Breast epithelium (tissue), 3 donors: ENCODE results near the gene SRGAP2B.
"Not testable (repeated sequence)": the region's sequence is repeated elsewhere in the genome, so short reads cannot be mapped to it uniquely, and the experiment has no call there.

Experiments
- POLR2A ChIP-seq: fragments of 450-650 bp; IDR thresholded peaks from one replicate; pipeline ENCODE4 v1.6.1; 2016; ENCODE audit warnings: antibody characterized with exemption, mild to moderate bottlenecking, moderate library complexity
- POLR2AphosphoS5 ChIP-seq, 3 donors: sonication (generic); formaldehyde crosslinking; IDR thresholded peaks; one replicate each; pipeline ENCODE4 v1.6.1; 2017; ENCODE audit warnings: antibody characterized with exemption in 3 of 3
- TF ChIP-seq, protein P1 (sequence below), 3 donors: fragments of 450-650 bp; IDR thresholded peaks; one replicate each; pipeline ENCODE4 v1.5.1; 2016 to 2017; ENCODE audit warnings: antibody characterized with exemption in 3 of 3, mild to moderate bottlenecking in 3 of 3, moderate library complexity in 3 of 3

DNA sequence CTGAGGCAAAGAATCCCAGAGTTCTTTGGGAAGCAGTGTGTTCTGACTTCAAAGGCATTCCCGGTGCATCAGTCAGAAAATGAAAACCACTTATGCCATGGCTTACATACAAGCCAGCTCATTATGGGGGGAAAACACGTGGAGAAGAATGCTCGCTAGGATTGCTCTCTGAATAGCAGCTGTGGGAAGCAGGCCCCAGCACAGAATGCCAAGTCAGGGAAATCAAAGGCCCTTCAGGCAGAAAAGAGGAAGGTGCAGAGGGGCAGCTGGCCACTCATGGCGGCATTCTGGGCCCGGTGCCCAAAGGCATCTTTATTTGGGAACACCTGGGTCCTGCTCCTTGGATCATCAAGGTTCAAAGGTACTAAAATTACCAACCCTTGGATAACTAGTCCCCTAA, 184.4 kb downstream of the SRGAP2B start:
- TF ChIP-seq, protein P1, sequence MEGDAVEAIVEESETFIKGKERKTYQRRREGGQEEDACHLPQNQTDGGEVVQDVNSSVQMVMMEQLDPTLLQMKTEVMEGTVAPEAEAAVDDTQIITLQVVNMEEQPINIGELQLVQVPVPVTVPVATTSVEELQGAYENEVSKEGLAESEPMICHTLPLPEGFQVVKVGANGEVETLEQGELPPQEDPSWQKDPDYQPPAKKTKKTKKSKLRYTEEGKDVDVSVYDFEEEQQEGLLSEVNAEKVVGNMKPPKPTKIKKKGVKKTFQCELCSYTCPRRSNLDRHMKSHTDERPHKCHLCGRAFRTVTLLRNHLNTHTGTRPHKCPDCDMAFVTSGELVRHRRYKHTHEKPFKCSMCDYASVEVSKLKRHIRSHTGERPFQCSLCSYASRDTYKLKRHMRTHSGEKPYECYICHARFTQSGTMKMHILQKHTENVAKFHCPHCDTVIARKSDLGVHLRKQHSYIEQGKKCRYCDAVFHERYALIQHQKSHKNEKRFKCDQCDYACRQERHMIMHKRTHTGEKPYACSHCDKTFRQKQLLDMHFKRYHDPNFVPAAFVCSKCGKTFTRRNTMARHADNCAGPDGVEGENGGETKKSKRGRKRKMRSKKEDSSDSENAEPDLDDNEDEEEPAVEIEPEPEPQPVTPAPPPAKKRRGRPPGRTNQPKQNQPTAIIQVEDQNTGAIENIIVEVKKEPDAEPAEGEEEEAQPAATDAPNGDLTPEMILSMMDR (IDR thresholded peaks at IDR 0.05) = not testable (repeated sequence)
- not testable (repeated sequence) for TF ChIP-seq POLR2A; POLR2AphosphoS5 (IDR thresholded peaks at IDR 0.05)
